H4 (cell line): ENCODE data around the gene PALMD. TPM values are rescaled to one million over a fixed set of nuclear protein-coding genes. Genes with fewer than 3 reads are reported as not detected.

Source experiments
- DNase-seq: peaks from one replicate; pipeline ENCODE4 v3.0.0-alpha.2; 2015; ENCODE audit warnings: low spot score
- total RNA-seq: library from RNA; depleted of rRNA; stranded (reverse); fragments of >200 nt; shearing (Covaris generic); gene quantifications from 2 replicates; pipeline ENCODE4 v1.2.3, GENCODE V29; 2014

The PALMD gene
- total RNA-seq, 1 experiment from 2014 or later = 0.21 TPM

- DNase-seq = no peak
Observed at GRCh38 chr1:99635664-99636063, 10.2 kb upstream of the PALMD start.

- DNase-seq = no peak
Observed at GRCh38 chr1:99636647-99637175, 9.2 kb upstream of the PALMD start.

GRCh38 chr1:99638853-99639252, 7.1 kb upstream of the PALMD start:
- DNase-seq = no peak

- no peak for DNase-seq
Observed at GRCh38 chr1:99639408-99639807, 6.5 kb upstream of the PALMD start.

GRCh38 chr1:99639945-99640344, 6.0 kb upstream of the PALMD start:
- no peak for DNase-seq

- no peak for DNase-seq
Observed at GRCh38 chr1:99640672-99641071, 5.2 kb upstream of the PALMD start.

GRCh38 chr1:99641558-99641957, 4.4 kb upstream of the PALMD start:
- DNase-seq = no peak

GRCh38 chr1:99642053-99642452, 3.9 kb upstream of the PALMD start:
- DNase-seq = no peak

- DNase-seq = no peak
Observed at GRCh38 chr1:99643021-99643779, 2.7 kb upstream of the PALMD start.

GRCh38 chr1:99644279-99645004, 1.5 kb upstream of the PALMD start:
- DNase-seq = no peak

- DNase-seq = peak; percentile 39
Observed at GRCh38 chr1:99645203-99645602, 710 bp upstream of the PALMD start.

GRCh38 chr1:99646868-99647267, 955 bp downstream of the PALMD start:
- DNase-seq = no peak

- no peak for DNase-seq
Observed at GRCh38 chr1:99647490-99647889, 1.6 kb downstream of the PALMD start.

GRCh38 chr1:99648107-99648506, 2.2 kb downstream of the PALMD start:
- peak; percentile 64 for DNase-seq

- DNase-seq = no peak
Observed at GRCh38 chr1:99650030-99650429, 4.1 kb downstream of the PALMD start.

- DNase-seq = no peak
Observed at GRCh38 chr1:99650773-99651437, 5.0 kb downstream of the PALMD start.

- no peak for DNase-seq
Observed at GRCh38 chr1:99652881-99653281, 7.0 kb downstream of the PALMD start.

GRCh38 chr1:99655376-99655775, 9.5 kb downstream of the PALMD start:
- no peak for DNase-seq

- no peak for DNase-seq
Observed at GRCh38 chr1:99656701-99657100, 10.8 kb downstream of the PALMD start.

- no peak for DNase-seq
Observed at GRCh38 chr1:99657213-99658030, 11.5 kb downstream of the PALMD start.

GRCh38 chr1:99658031-99658290, 12.0 kb downstream of the PALMD start:
- DNase-seq = no peak

- no peak for DNase-seq
Observed at GRCh38 chr1:99659755-99660210, 13.9 kb downstream of the PALMD start.
